Esophagus muscularis mucosa (tissue), 4 donors: ENCODE data around the gene TROAP. TPM values are rescaled to one million over a fixed set of nuclear protein-coding genes. Genes with fewer than 3 reads are reported as not detected.

ENCODE experiments used
- DNase-seq: peaks from one replicate; pipeline ENCODE4 v3.0.0-alpha.2; 2017; ENCODE audit errors: extremely low spot score
- H3K27ac ChIP-seq, 4 donors: fragments of 200-600 bp; sonication (generic); replicated peaks in 1 of 4; 1 replicate in 3 of 4; 2 replicates in 1 of 4; pipeline ENCODE4 v1.5.1; 2016 to 2019; ENCODE audit warnings: mild to moderate bottlenecking in 1 of 4
- H3K27me3 ChIP-seq, 4 donors: fragments of 200-600 bp; sonication (generic); one replicate each; pipeline versions ENCODE4 v1.5.1 to v1.6.0; 2016 to 2019
- H3K36me3 ChIP-seq, 4 donors: fragments of 200-600 bp; sonication (generic); one replicate each; pipeline ENCODE4 v1.5.1; 2016 to 2019
- H3K4me1 ChIP-seq, 4 donors: fragments of 200-600 bp; sonication (generic); one replicate each; pipeline ENCODE4 v1.5.1; 2016 to 2019
- H3K4me3 ChIP-seq, 4 donors: fragments of 200-600 bp; sonication (generic); 1 replicate in 2 of 4; 2 replicates in 2 of 4; pipeline ENCODE4 v1.5.1; 2016 to 2019; ENCODE audit warnings: mild to moderate bottlenecking in 4 of 4, moderate library complexity in 1 of 4
- H3K9me3 ChIP-seq, 4 donors: fragments of 200-600 bp; sonication (generic); 1 replicate in 3 of 4; 2 replicates in 1 of 4; pipeline ENCODE4 v1.5.1; 2016 to 2019
- CTCF ChIP-seq, 3 experiments: fragments of 200-600 bp in 2 of 3; fragments of 450-650 bp in 1 of 3; sonication (generic) in 2 of 3; IDR thresholded peaks; one replicate each; pipeline ENCODE4 v1.5.1; 2017 to 2019; ENCODE audit warnings: antibody characterized with exemption in 3 of 3, mild to moderate bottlenecking in 2 of 3, moderate library complexity in 1 of 3
- EP300 ChIP-seq: sonication (generic); formaldehyde crosslinking; IDR thresholded peaks from one replicate; pipeline ENCODE4 v1.6.1; 2017; ENCODE audit warnings: antibody characterized with exemption
- POLR2A ChIP-seq: fragments of 450-650 bp; IDR thresholded peaks from one replicate; pipeline ENCODE4 v1.6.1; 2017; ENCODE audit warnings: antibody characterized with exemption, moderate library complexity, mild to moderate bottlenecking, low read depth
- POLR2AphosphoS5 ChIP-seq, 2 donors: sonication (generic); formaldehyde crosslinking; IDR thresholded peaks; one replicate each; pipeline ENCODE4 v1.6.1; 2017; ENCODE audit warnings: antibody characterized with exemption in 2 of 2
- WGBS: methylation state at CpG from one replicate; pipeline ENCODE4 v1.1.5; 2018; 5-methylcytosine and 5-hydroxymethylcytosine counted together
- intact Hi-C: fragments of 100-400 bp; cut with DNase I; formaldehyde crosslinking; loops from one replicate; pipeline ENCODE4 v1.15.1; 2023
- total RNA-seq, 4 donors: library from RNA; depleted of rRNA; stranded (reverse); fragments of >200 nt; gene quantifications; one replicate each; pipeline versions ENCODE4 v1.1.0 to v1.2.1, GENCODE V29; 2016

Gene TROAP
- total RNA-seq, 4 donors from 2014 or later, result 0.26 to 0.80 TPM; not detected in 2

DNA sequence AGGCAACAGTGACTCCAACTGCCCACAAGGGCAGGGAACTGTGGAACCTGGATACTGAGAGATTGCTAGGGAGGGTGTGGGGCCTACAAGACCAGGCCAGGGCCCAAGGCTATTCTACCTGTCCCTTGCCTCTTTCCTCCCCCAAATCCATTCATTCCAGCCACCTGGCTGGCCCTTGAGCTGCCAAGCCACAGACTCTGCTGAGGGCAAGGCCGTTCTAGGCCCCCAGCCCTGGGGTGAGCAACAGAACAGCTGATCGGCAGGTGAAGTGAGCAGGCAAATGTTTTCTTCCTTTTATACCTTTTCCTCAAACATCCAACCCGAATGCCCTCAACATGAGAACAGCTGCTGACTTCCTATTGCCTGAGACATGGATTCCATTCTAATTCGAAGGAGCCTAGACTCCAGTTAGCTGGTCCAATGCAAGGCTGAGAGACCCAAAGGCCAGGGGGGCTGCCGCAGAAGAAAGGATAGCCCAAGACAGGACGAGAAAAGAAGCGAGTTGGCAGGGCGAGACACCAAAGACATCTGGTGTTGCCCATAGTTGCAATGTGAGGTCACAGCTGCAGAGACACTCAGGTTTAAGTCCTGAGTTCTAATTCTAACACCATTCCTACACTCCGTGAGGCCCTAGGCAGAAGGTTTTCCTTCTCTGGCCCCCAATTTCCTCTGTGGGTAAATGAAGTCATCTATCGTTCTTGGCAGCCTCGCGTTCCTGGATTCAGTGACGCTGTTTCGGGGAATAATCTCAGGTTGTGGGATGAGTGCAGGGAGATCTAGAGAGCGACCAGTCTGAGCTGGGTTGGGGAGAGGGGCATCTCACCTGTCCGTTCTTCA is 12.3 kb downstream of the TROAP start:
- no peak overlapping the region for H3K27ac ChIP-seq
- TF ChIP-seq CTCF (IDR thresholded peaks at IDR 0.05) (no peak), POLR2AphosphoS5 (IDR thresholded peaks at IDR 0.05) (no peak), EP300 (no peak), POLR2A (no peak)
- WGBS, result 79% methylated on average over 16 of the region's 16 CpGs
- peak; percentile 81 for DNase-seq
- intact Hi-C loops, result no loop called here
- no peak overlapping the region for H3K4me3 ChIP-seq
- peaks cover 7 to 46% (median 30%) of the 10 kb centered on the region in 4 donors for H3K4me1 ChIP-seq
- H3K36me3 ChIP-seq, result no peaks in the 10 kb centered on the region
- H3K9me3 ChIP-seq, result no peaks in the 10 kb centered on the region
- peaks cover 10 to 96% (median 46%) of the 10 kb centered on the region in 4 donors for H3K27me3 ChIP-seq

- Histone ChIP-seq H3K9me3 (no peaks in the 10 kb centered on the region), H3K4me1 (peaks cover 7 to 46% (median 30%) of the 10 kb centered on the region in 4 donors), H3K4me3 (peak overlapping the region in 2 of 4 donors; percentile 40 to 43), H3K27ac (no peak overlapping the region), H3K36me3 (no peaks in the 10 kb centered on the region), H3K27me3 (peaks cover 10 to 89% (median 44%) of the 10 kb centered on the region in 4 donors)
- no peak for DNase-seq
- WGBS, result 46% methylated on average over 11 of the region's 72 CpGs
- intact Hi-C loops, result no loop called here
- TF ChIP-seq POLR2A, result no peak
- no peak for TF ChIP-seq EP300
- no peak for TF ChIP-seq POLR2AphosphoS5 (IDR thresholded peaks at IDR 0.05)
- no peak for TF ChIP-seq CTCF (IDR thresholded peaks at IDR 0.05)
Measured at GRCh38 chr12:49335955-49336644, 13.0 kb downstream of the TROAP start.

GRCh38 chr12:49336645-49337584 is 13.9 kb downstream of the TROAP start, which contains the start of gene C1QL4:
Gene C1QL4 (minus strand): TSS chr12:49337188. CDS start chr12:49336477, 711 bp downstream.
- Histone ChIP-seq H3K27ac (no peak within 1 kb of the TSS), H3K4me1 (peaks cover 1 to 42% (median 27%) of the 10 kb centered on the region in 4 donors), H3K36me3 (no peaks in the 10 kb centered on the region), H3K9me3 (no peaks in the 10 kb centered on the region), H3K27me3 (peaks cover 10 to 89% (median 44%) of the 10 kb centered on the region in 4 donors), H3K4me3 (peak within 1 kb of the TSS; percentile 40 to 52 (median 42))
- intact Hi-C loops, result no loop called here
- 2% methylated on average over 28 of the region's 65 CpGs for WGBS
- DNase-seq, result peak; percentile 93
- peak in 1 of 2 donors; percentile 46 for TF ChIP-seq POLR2AphosphoS5 (IDR thresholded peaks at IDR 0.05)
- no peak for TF ChIP-seq EP300
- no peak for TF ChIP-seq POLR2A
- peak in 2 of 3 experiments; percentile 79 to 94 for TF ChIP-seq CTCF (IDR thresholded peaks at IDR 0.05)

GRCh38 chr12:49338830-49339463 is 15.9 kb downstream of the TROAP start:
- Histone ChIP-seq H3K27me3 (peaks cover 10 to 89% (median 40%) of the 10 kb centered on the region in 4 donors), H3K36me3 (no peaks in the 10 kb centered on the region), H3K9me3 (no peaks in the 10 kb centered on the region), H3K4me3 (no peak overlapping the region), H3K4me1 (peaks cover 19 to 49% (median 39%) of the 10 kb centered on the region in 4 donors), H3K27ac (no peak overlapping the region)
- 70% methylated on average over 6 of the region's 6 CpGs for WGBS
- no peak for DNase-seq
- intact Hi-C loops, result no loop called here
- no peak for TF ChIP-seq POLR2AphosphoS5 (IDR thresholded peaks at IDR 0.05)
- no peak for TF ChIP-seq POLR2A
- TF ChIP-seq EP300, result no peak
- no peak for TF ChIP-seq CTCF (IDR thresholded peaks at IDR 0.05)
